CD8-positive, alpha-beta memory T cell (primary cell): Measurements from ENCODE around the gene NLGN1. TPM values are rescaled to one million over a fixed set of nuclear protein-coding genes. Genes with fewer than 3 reads are reported as not detected.

Source experiments
- CTCF ChIA-PET: fragments of 350-600 bp; sonication (Branson Sonifier 250); formaldehyde crosslinking; loops from one replicate; lab custom pipeline; 2021; ENCODE audit warnings: antibody characterized with exemption; lab: Charles Lee
- POLR2A ChIA-PET: fragments of 350-600 bp; sonication (Branson Sonifier 250); formaldehyde crosslinking; loops from one replicate; lab custom pipeline; 2021; ENCODE audit warnings: antibody characterized with exemption; lab: Charles Lee
- DNase-seq, 5 donors: peaks; one replicate each; pipeline versions ENCODE4 v3.0.0 to v3.0.0-alpha.2; 2020 to 2022; ENCODE audit warnings: mixed read lengths in 1 of 5
- H3K27ac ChIP-seq: one replicate; pipeline ENCODE4 v1.7.0; 2013; ENCODE audit warnings: low read depth, mild to moderate bottlenecking, low read length, moderate library complexity
- H3K27me3 ChIP-seq: 2 replicates; pipeline ENCODE4 v1.7.0; 2013; ENCODE audit warnings: low read length, mild to moderate bottlenecking; ENCODE audit not compliant: insufficient read depth, poor library complexity, severe bottlenecking
- H3K36me3 ChIP-seq: 2 replicates; pipeline ENCODE4 v1.7.0; 2013; ENCODE audit warnings: mild to moderate bottlenecking, low read length, moderate library complexity; ENCODE audit not compliant: insufficient read depth
- H3K4me1 ChIP-seq: 2 replicates; pipeline ENCODE4 v1.7.0; 2013; ENCODE audit warnings: mild to moderate bottlenecking, low read length, moderate library complexity; ENCODE audit not compliant: insufficient read depth
- H3K4me3 ChIP-seq: 2 replicates; pipeline ENCODE4 v1.7.0; 2013; ENCODE audit warnings: mild to moderate bottlenecking, low read length
- H3K9me3 ChIP-seq: 2 replicates; pipeline ENCODE4 v1.7.0; 2013; ENCODE audit warnings: mild to moderate bottlenecking, low read length
- H3K27ac Mint-ChIP-seq, 8 donors: one replicate each; pipeline ENCODE4 v1.8.0; 2020 to 2021; ENCODE audit warnings: mixed read lengths in 8 of 8, mild to moderate bottlenecking in 6 of 8, inconsistent platforms in 3 of 8, moderate library complexity in 3 of 8
- H3K27me3 Mint-ChIP-seq, 2 donors: one replicate each; pipeline ENCODE4 v1.8.0; 2020 to 2021; ENCODE audit warnings: mixed read lengths in 2 of 2, mild to moderate bottlenecking in 1 of 2, moderate library complexity in 1 of 2
- H3K36me3 Mint-ChIP-seq, 3 donors: one replicate each; pipeline ENCODE4 v1.8.0; 2020 to 2021; ENCODE audit warnings: mixed read lengths in 3 of 3, inconsistent platforms in 1 of 3, mild to moderate bottlenecking in 1 of 3
- H3K4me1 Mint-ChIP-seq, 3 donors: one replicate each; pipeline ENCODE4 v1.8.0; 2020 to 2021; ENCODE audit warnings: mixed read lengths in 3 of 3, inconsistent platforms in 1 of 3, mild to moderate bottlenecking in 1 of 3
- H3K4me3 Mint-ChIP-seq, 7 donors: one replicate each; pipeline ENCODE4 v1.8.0; 2020 to 2021; ENCODE audit warnings: mixed read lengths in 7 of 7, mild to moderate bottlenecking in 6 of 7, moderate library complexity in 4 of 7, inconsistent platforms in 2 of 7
- H3K9me3 Mint-ChIP-seq, 5 donors: one replicate each; pipeline ENCODE4 v1.8.0; 2020 to 2022; ENCODE audit warnings: mixed read lengths in 5 of 5, mild to moderate bottlenecking in 3 of 5, moderate library complexity in 2 of 5, inconsistent platforms in 1 of 5
- polyA plus RNA-seq: library from polyadenylated mRNA; unstranded; fragments of 300-500 nt; fragmentation: Illumina TruSeq; gene quantifications from one replicate; pipeline ENCODE4 v1.2.3, GENCODE V29; 2021
- total RNA-seq, 2 experiments: library from RNA; stranded (reverse); gene quantifications; one replicate each; pipeline ENCODE4 v1.2.3, GENCODE V29; 2021

The NLGN1 gene
- total and polyA plus RNA-seq, 3 experiments from 2014 or later, result not detected

GRCh38 chr3:174333640-174334039, 936.1 kb downstream of the NLGN1 start:
- H3K9me3 ChIP-seq, result no peaks in the 10 kb centered on the region
- Mint-ChIP-seq H3K36me3 (no peaks in the 10 kb centered on the region), H3K27me3 (peaks cover 0 to 1% of the 10 kb centered on the region in 2 donors), H3K4me1 (no peaks in the 10 kb centered on the region), H3K27ac (no peak overlapping the region), H3K4me3 (no peak overlapping the region), H3K9me3 (peaks cover 7 to 28% (median 12%) of the 10 kb centered on the region in 5 donors)
- H3K4me1 ChIP-seq, result no peaks in the 10 kb centered on the region
- no peak overlapping the region for H3K27ac ChIP-seq
- CTCF ChIA-PET, result no interaction called here
- POLR2A ChIA-PET, result no interaction called here
- no peaks in the 10 kb centered on the region for H3K36me3 ChIP-seq
- DNase-seq, result no peak
- no peaks in the 10 kb centered on the region for H3K27me3 ChIP-seq
- H3K4me3 ChIP-seq, result no peak overlapping the region

GRCh38 chr3:174334111-174334510, 936.6 kb downstream of the NLGN1 start:
- Histone ChIP-seq H3K9me3 (no peaks in the 10 kb centered on the region), H3K4me1 (no peaks in the 10 kb centered on the region), H3K4me3 (no peak overlapping the region), H3K36me3 (no peaks in the 10 kb centered on the region), H3K27ac (no peak overlapping the region), H3K27me3 (no peaks in the 10 kb centered on the region)
- DNase-seq, result no peak
- POLR2A ChIA-PET, result no interaction called here
- peaks cover 0 to 1% of the 10 kb centered on the region in 2 donors for H3K27me3 Mint-ChIP-seq
- H3K27ac Mint-ChIP-seq, result no peak overlapping the region
- peaks cover 5 to 28% (median 10%) of the 10 kb centered on the region in 5 donors for H3K9me3 Mint-ChIP-seq
- no peak overlapping the region for H3K4me3 Mint-ChIP-seq
- H3K36me3 Mint-ChIP-seq, result no peaks in the 10 kb centered on the region
- CTCF ChIA-PET, result no interaction called here
- no peaks in the 10 kb centered on the region for H3K4me1 Mint-ChIP-seq

GRCh38 chr3:174335324-174335723, 937.8 kb downstream of the NLGN1 start:
- H3K9me3 Mint-ChIP-seq, result peaks cover 4 to 35% (median 13%) of the 10 kb centered on the region in 5 donors
- H3K27me3 Mint-ChIP-seq, result peaks cover 0 to 1% of the 10 kb centered on the region in 2 donors
- no peaks in the 10 kb centered on the region for H3K9me3 ChIP-seq
- H3K36me3 Mint-ChIP-seq, result no peaks in the 10 kb centered on the region
- ChIA-PET CTCF (no interaction called here), POLR2A (no interaction called here)
- H3K4me1 ChIP-seq, result no peaks in the 10 kb centered on the region
- H3K4me1 Mint-ChIP-seq, result no peaks in the 10 kb centered on the region
- no peak overlapping the region for H3K27ac ChIP-seq
- no peaks in the 10 kb centered on the region for H3K27me3 ChIP-seq
- no peak overlapping the region for H3K4me3 Mint-ChIP-seq
- no peak overlapping the region for H3K4me3 ChIP-seq
- H3K36me3 ChIP-seq, result no peaks in the 10 kb centered on the region
- no peak for DNase-seq
- no peak overlapping the region for H3K27ac Mint-ChIP-seq

GRCh38 chr3:174335910-174336309, 938.4 kb downstream of the NLGN1 start:
- ChIA-PET POLR2A (no interaction called here), CTCF (no interaction called here)
- no peaks in the 10 kb centered on the region for H3K36me3 ChIP-seq
- Mint-ChIP-seq H3K27ac (no peak overlapping the region), H3K9me3 (peaks cover 4 to 32% (median 13%) of the 10 kb centered on the region in 5 donors), H3K36me3 (no peaks in the 10 kb centered on the region), H3K4me3 (no peak overlapping the region), H3K27me3 (peaks cover 0 to 1% of the 10 kb centered on the region in 2 donors), H3K4me1 (no peaks in the 10 kb centered on the region)
- H3K4me3 ChIP-seq, result no peak overlapping the region
- H3K27ac ChIP-seq, result no peak overlapping the region
- H3K27me3 ChIP-seq, result no peaks in the 10 kb centered on the region
- H3K4me1 ChIP-seq, result no peaks in the 10 kb centered on the region
- DNase-seq, result no peak
- H3K9me3 ChIP-seq, result no peaks in the 10 kb centered on the region
